H1 (cell line): ENCODE measurements around the gene CAMK2G. TPM values are rescaled to one million over a fixed set of nuclear protein-coding genes. Genes with fewer than 3 reads are reported as not detected.

Experiments used
- CTCF ChIA-PET: fragments of 300-600 bp; sonication (Branson Sonifier 250); formaldehyde crosslinking; loops from one replicate; lab custom pipeline; 2021; ENCODE audit not compliant: partially characterized antibody; lab: Charles Lee
- POLR2A ChIA-PET: fragments of 300-600 bp; sonication (Branson Sonifier 250); formaldehyde crosslinking; loops from one replicate; lab custom pipeline; 2021; ENCODE audit warnings: inconsistent platforms; ENCODE audit not compliant: partially characterized antibody; lab: Charles Lee
- DNase-seq, 2 experiments: peaks; one replicate each; pipeline versions ENCODE4 v3.0.0 to v3.0.0-alpha.2; 2010 to 2022; ENCODE audit warnings: low spot score in 2 of 2, low read depth in 1 of 2, mixed read lengths in 1 of 2
- FAIRE-seq: peaks from 2 replicates; lab custom pipeline; 2011; peaks lifted over from hg19 to GRCh38; lab: Jason Lieb, UNC
- H2AFZ ChIP-seq: 2 replicates; pipeline ENCODE4 v1.8.1; 2012; ENCODE audit warnings: low read length, inconsistent platforms
- H2AK5ac ChIP-seq: 2 replicates; pipeline ENCODE4 v1.6.1; 2013; ENCODE audit warnings: low read depth, low read length
- H2BK120ac ChIP-seq: replicated peaks from 2 replicates; pipeline ENCODE3; 2013; ENCODE audit warnings: low read depth, low read length, inconsistent platforms
- H2BK12ac ChIP-seq: 2 replicates; pipeline ENCODE4 v1.6.1; 2013; ENCODE audit warnings: low read depth, low read length
- H2BK15ac ChIP-seq: 2 replicates; pipeline ENCODE4 v1.6.1; 2013; ENCODE audit warnings: low read length
- H2BK20ac ChIP-seq: 2 replicates; pipeline ENCODE4 v1.6.1; 2013; ENCODE audit warnings: low read length
- H2BK5ac ChIP-seq: 2 replicates; pipeline ENCODE4 v1.6.1; 2013; ENCODE audit warnings: low read depth, low read length
- H3K14ac ChIP-seq: 2 replicates; pipeline ENCODE4 v1.6.1; 2013; ENCODE audit warnings: inconsistent platforms; ENCODE audit not compliant: insufficient read length
- H3K18ac ChIP-seq: 2 replicates; pipeline ENCODE4 v1.6.1; 2013; ENCODE audit warnings: low read length; ENCODE audit errors: extremely low read depth
- H3K23ac ChIP-seq: 2 replicates; pipeline ENCODE4 v1.6.1; 2013; ENCODE audit warnings: inconsistent platforms; ENCODE audit not compliant: insufficient read length
- H3K23me2 ChIP-seq: 2 replicates; pipeline ENCODE4 v1.6.1; 2013; ENCODE audit warnings: low read depth, low read length
- H3K27ac ChIP-seq: 2 replicates; pipeline ENCODE4 v1.6.1; 2011; ENCODE audit warnings: low read depth, low read length, inconsistent platforms
- H3K27me3 ChIP-seq, 4 experiments: replicated peaks in 1 of 4; 1 replicate in 1 of 4; 2 replicates in 3 of 4; pipeline versions ENCODE4 v1.6.1 to v1.8.1; 2011 to 2013; ENCODE audit warnings: low read length in 3 of 4, mild to moderate bottlenecking in 3 of 4, inconsistent platforms in 2 of 4, mixed read lengths in 2 of 4, moderate library complexity in 1 of 4; ENCODE audit not compliant: control insufficient read depth in 3 of 4, insufficient read depth in 3 of 4; ENCODE audit errors: extremely low read depth in 1 of 4
- H3K36me3 ChIP-seq, 4 experiments: 2 replicates each; pipeline versions ENCODE4 v1.6.1 to v1.8.1; 2011 to 2013; ENCODE audit warnings: mild to moderate bottlenecking in 4 of 4, low read length in 3 of 4, moderate library complexity in 2 of 4, control low read depth in 1 of 4, inconsistent platforms in 1 of 4; ENCODE audit not compliant: insufficient read depth in 4 of 4, control insufficient read depth in 2 of 4
- H3K4ac ChIP-seq: replicated peaks from 2 replicates; pipeline ENCODE3; 2013; ENCODE audit warnings: low read length, low read depth, mixed read lengths, inconsistent platforms; ENCODE audit not compliant: insufficient read length
- H3K4me1 ChIP-seq, 4 experiments: replicated peaks in 1 of 4; 1 replicate in 1 of 4; 2 replicates in 3 of 4; pipeline versions ENCODE4 v1.6.1 to v1.8.1; 2011 to 2013; ENCODE audit warnings: low read length in 3 of 4, inconsistent platforms in 2 of 4, mixed read lengths in 1 of 4; ENCODE audit not compliant: insufficient read depth in 4 of 4, control insufficient read depth in 3 of 4
- H3K4me2 ChIP-seq, 2 experiments: 2 replicates each; pipeline versions ENCODE4 v1.6.1 to v1.8.1; 2011 to 2013; ENCODE audit warnings: low read depth in 2 of 2, low read length in 2 of 2, control low read depth in 1 of 2, inconsistent platforms in 1 of 2, mild to moderate bottlenecking in 1 of 2; ENCODE audit not compliant: insufficient read depth in 1 of 2
- H3K4me3 ChIP-seq, 4 experiments: fragments of 200-600, 300-600 bp in 1 of 4; sonication (generic), shearing (Covaris generic), sonication (Bioruptor Twin) in 1 of 4; 2 replicates each; pipeline versions ENCODE4 v1.5.1 to v1.8.1; 2011 to 2016; ENCODE audit warnings: low read length in 4 of 4, low read depth in 3 of 4, control low read depth in 2 of 4, inconsistent platforms in 2 of 4, mild to moderate bottlenecking in 2 of 4, mixed read lengths in 1 of 4, moderate library complexity in 1 of 4; ENCODE audit not compliant: insufficient read depth in 2 of 4; ENCODE audit errors: extremely low read depth in 1 of 4
- H3K56ac ChIP-seq: replicated peaks from 2 replicates; pipeline ENCODE3; 2013; ENCODE audit warnings: low read depth, mild to moderate bottlenecking, mixed read lengths, low read length, inconsistent platforms; ENCODE audit not compliant: insufficient read length
- H3K79me1 ChIP-seq: 2 replicates; pipeline ENCODE4 v1.6.1; 2013; ENCODE audit warnings: low read depth, low read length, control low read depth
- H3K79me2 ChIP-seq, 2 experiments: 2 replicates each; pipeline versions ENCODE4 v1.6.1 to v1.8.1; 2012 to 2013; ENCODE audit warnings: low read length in 2 of 2, mild to moderate bottlenecking in 2 of 2, inconsistent platforms in 1 of 2; ENCODE audit not compliant: insufficient read depth in 2 of 2, control insufficient read depth in 1 of 2
- H3K9ac ChIP-seq, 4 experiments: replicated peaks in 1 of 4; 1 replicate in 1 of 4; 2 replicates in 3 of 4; pipeline versions ENCODE4 v1.6.1 to v1.8.1; 2011 to 2013; ENCODE audit warnings: low read depth in 3 of 4, low read length in 3 of 4, control low read depth in 2 of 4, mild to moderate bottlenecking in 2 of 4, moderate library complexity in 2 of 4, inconsistent platforms in 1 of 4; ENCODE audit errors: extremely low read depth in 1 of 4
- H3K9me3 ChIP-seq, 2 experiments: 2 replicates each; pipeline versions ENCODE4 v1.6.1 to v1.8.1; 2012 to 2013; ENCODE audit warnings: mild to moderate bottlenecking in 2 of 2, moderate library complexity in 2 of 2, control low read depth in 1 of 2, inconsistent platforms in 1 of 2, low read depth in 1 of 2, low read length in 1 of 2, mixed read lengths in 1 of 2; ENCODE audit not compliant: insufficient read depth in 2 of 2
- H4K20me1 ChIP-seq, 2 experiments: replicated peaks in 1 of 2; 2 replicates each; pipeline versions ENCODE3 to v1.8.1; 2011 to 2013; ENCODE audit warnings: inconsistent platforms in 2 of 2, low read length in 2 of 2, mild to moderate bottlenecking in 1 of 2; ENCODE audit not compliant: insufficient read depth in 2 of 2, control insufficient read depth in 1 of 2
- H4K5ac ChIP-seq: 2 replicates; pipeline ENCODE4 v1.6.1; 2013; ENCODE audit warnings: low read length, low read depth, mixed read lengths, inconsistent platforms; ENCODE audit not compliant: insufficient read length
- H4K8ac ChIP-seq: 2 replicates; pipeline ENCODE4 v1.8.0; 2013; ENCODE audit warnings: mild to moderate bottlenecking, moderate library complexity, low read length, inconsistent platforms; ENCODE audit not compliant: insufficient read depth; ENCODE audit errors: extremely low read depth
- H4K91ac ChIP-seq: replicated peaks from 2 replicates; pipeline ENCODE3; 2013; ENCODE audit warnings: low read length, mixed read lengths, inconsistent platforms; ENCODE audit not compliant: insufficient read length
- BCL11A ChIP-seq, 2 experiments: IDR thresholded peaks; one replicate each; pipeline ENCODE4 v1.6.1; 2011; ENCODE audit warnings: low read depth in 2 of 2, low read length in 2 of 2, mild to moderate bottlenecking in 2 of 2
- GTF2F1 ChIP-seq: IDR thresholded peaks from 2 replicates; pipeline ENCODE4 v1.6.1; 2012; ENCODE audit warnings: low read depth, low read length, improper control_type of control experiment, borderline replicate concordance
- KDM5A ChIP-seq: fragments of 200-600 bp; IDR thresholded peaks from 2 replicates; pipeline ENCODE4 v1.7.1; 2012; ENCODE audit warnings: mild to moderate bottlenecking, low read length, inconsistent platforms, mixed read lengths
- POLR2AphosphoS5 ChIP-seq: IDR thresholded peaks from 2 replicates; pipeline ENCODE4 v1.6.1; 2011; ENCODE audit warnings: low read depth, low read length
- SIX5 ChIP-seq: IDR thresholded peaks from 2 replicates; pipeline ENCODE4 v1.6.1; 2011; ENCODE audit warnings: mild to moderate bottlenecking, low read depth, low read length
- TCF12 ChIP-seq: IDR thresholded peaks from 2 replicates; pipeline ENCODE4 v1.6.1; 2011; ENCODE audit warnings: low read depth, mild to moderate bottlenecking, low read length
- TEAD4 ChIP-seq: IDR thresholded peaks from 2 replicates; pipeline ENCODE4 v1.6.1; 2012; ENCODE audit warnings: low read depth, low read length, inconsistent platforms, mixed read lengths
- WGBS, 2 experiments: shearing (Covaris generic) in 1 of 2; methylation state at CpG; one replicate each; pipeline versions ENCODE4 v1.1.6 to v1.1.7; 2013 to 2015; ENCODE audit warnings: low lambda C conversion rate in 2 of 2, mixed read lengths in 2 of 2, inconsistent platforms in 1 of 2, low coverage in 1 of 2, missing lambda C conversion rate in 1 of 2; ENCODE audit not compliant: insufficient replicate concordance in 2 of 2, insufficient coverage in 1 of 2, insufficient read length in 1 of 2; ENCODE audit errors: extremely low coverage in 1 of 2, missing lambda C conversion rate in 1 of 2; 5-methylcytosine and 5-hydroxymethylcytosine counted together
- polyA plus RNA-seq, 7 experiments: library from polyadenylated mRNA; depleted of rRNA in 3 of 7; stranded (reverse) in 5 of 7; unstranded in 2 of 7; fragments of >200 nt in 5 of 7; fragments of 200-250 nt in 2 of 7; gene quantifications; 1 replicate in 5 of 7; 2 replicates in 1 of 7; 4 replicates in 1 of 7; pipeline versions ENCODE4 v1.2.1 to v1.2.3, GENCODE V29; 2011 to 2013; ENCODE audit warnings: missing spikeins in 2 of 7, mixed read lengths in 2 of 7
- total RNA-seq: library from RNA; stranded (reverse); fragmentation: NEBNext Ultra II Directional; extraction: Animal tissue kit (Norgen Biotek cat#: 25700); gene quantifications from 2 replicates; pipeline ENCODE4 v1.2.1, GENCODE V29; 2021

Gene CAMK2G
- total and polyA plus RNA-seq, 2 of the 8 experiments (the other 6 are each of a cell fraction or from before 2014, with no cell fraction given): 28.9 to 31.7 TPM

GRCh38 chr10:73876157-73876556 lies 1.8 kb upstream of the CAMK2G start:
- no peak overlapping the region for H2BK5ac ChIP-seq
- 68% methylated on average over 4 of the region's 4 CpGs; no CpG with 5 or more reads in 1 of the 2 experiments for WGBS, 2 experiments
- H2AFZ ChIP-seq: no peak overlapping the region
- no peak overlapping the region for H4K91ac ChIP-seq
- H3K9ac ChIP-seq: no peak overlapping the region
- no peak overlapping the region for H3K14ac ChIP-seq
- FAIRE-seq: no peak
- peaks cover 0 to 3% (median 0%) of the 10 kb centered on the region in 4 experiments; a peak in 1 of 7 replicates for H3K27me3 ChIP-seq
- no peak for TF ChIP-seq TCF12
- no peak for TF ChIP-seq KDM5A
- no peak for TF ChIP-seq POLR2AphosphoS5
- TF ChIP-seq TEAD4: no peak
- TF ChIP-seq GTF2F1: no peak
- no peak for TF ChIP-seq SIX5
- TF ChIP-seq BCL11A (IDR thresholded peaks at IDR 0.05; ENCODE audit: low read depth in 2 of 2, low read length in 2 of 2): no peak
- TF ChIP-seq, all 59 proteins: peak for 0
- peaks cover 3 to 8% (median 7%) of the 10 kb centered on the region in 4 experiments; a peak in 5 of 8 replicates for H3K36me3 ChIP-seq
- ChIA-PET CTCF (interaction anchor here (0.9 to 27.0 kb wide), 4 partner anchors 12 to 60 kb away, joined by 4 to 681 read pairs (median 261); no protein-coding TSS in a partner anchor), POLR2A (interaction anchor here (1.2 to 1.6 kb wide), 2 partner anchors 9 to 90 kb away, joined by 3 read pairs; no protein-coding TSS in a partner anchor)
- H3K4me1 ChIP-seq: peaks cover 0 to 16% (median 9%) of the 10 kb centered on the region in 4 experiments; a peak in 6 of 7 replicates
- 0 out of 2 replicates have a peak overlapping the region, but pooled peaks have one; percentile 82 for H2AK5ac ChIP-seq
- no peak overlapping the region for H3K4me3 ChIP-seq
- H2BK120ac ChIP-seq: no peak overlapping the region
- peaks cover 9% of the 10 kb centered on the region; the same call in 1 of the 2 replicates for H3K23me2 ChIP-seq
- peak overlapping the region; percentile 92; the same call in 1 of the 2 replicates for H2BK15ac ChIP-seq
- 0 out of 2 replicates have a peak overlapping the region, but pooled peaks have one; percentile 35 for H2BK12ac ChIP-seq
- no peak overlapping the region for H4K8ac ChIP-seq
- peaks cover 9 to 12% of the 10 kb centered on the region in 2 experiments for H4K20me1 ChIP-seq
- H4K5ac ChIP-seq: no peak overlapping the region
- H3K18ac ChIP-seq: no peak overlapping the region
- no peak overlapping the region for H3K27ac ChIP-seq
- H3K4me2 ChIP-seq: no peak overlapping the region
- H3K23ac ChIP-seq: no peak overlapping the region
- no peak overlapping the region for H3K4ac ChIP-seq
- H3K56ac ChIP-seq: no peak overlapping the region
- H3K79me2 ChIP-seq: peaks cover 0 to 21% of the 10 kb centered on the region in 2 experiments; a peak in 3 of 4 replicates
- H3K79me1 ChIP-seq: peaks cover 14% of the 10 kb centered on the region
- no peak overlapping the region for H2BK20ac ChIP-seq
- no peaks in the 10 kb centered on the region for H3K9me3 ChIP-seq
- no peak for DNase-seq
